ENCODE data around the gene TCF7L2. TPM values are rescaled to one million over a fixed set of nuclear protein-coding genes. Genes with fewer than 3 reads are reported as not detected.

The TCF7L2 gene
- total RNA-seq, 2 donors from 2014 or later, result 9.1 to 25.7 TPM

DNA sequence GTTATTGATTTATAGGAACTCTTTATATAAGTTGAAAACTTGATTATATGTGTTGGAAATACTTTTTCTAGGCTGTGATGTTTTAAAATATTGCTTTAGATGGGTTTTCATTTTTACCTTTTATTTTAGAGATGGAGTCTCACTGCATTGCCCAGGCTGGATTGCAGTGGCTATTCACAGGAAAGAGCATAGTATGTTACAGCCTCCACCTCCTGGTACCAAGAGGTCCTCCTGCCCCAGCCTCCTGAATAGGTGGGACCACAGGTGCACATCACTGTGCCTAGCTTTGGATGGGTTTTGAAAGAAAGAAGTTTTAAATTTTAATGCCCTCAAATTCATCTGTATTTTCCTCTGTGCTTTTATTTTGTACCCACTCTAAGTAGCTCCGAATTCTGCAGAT lies 105.4 kb downstream of the TCF7L2 start:
- no peak for TF ChIP-seq POLR2A (IDR thresholded peaks at IDR 0.05)
- TF ChIP-seq CTCF (IDR thresholded peaks at IDR 0.05), result no peak
- DNase-seq (no peak), ATAC-seq (no peak)
- H3K4me1 ChIP-seq, result peaks cover 29% of the 10 kb centered on the region
- WGBS, 2 donors, result 89 to 94% methylated on average over 1 of the region's 1 CpG
- no peak overlapping the region for H3K27ac ChIP-seq
- H3K27me3 ChIP-seq, result no peaks in the 10 kb centered on the region
- no peaks in the 10 kb centered on the region for H3K36me3 ChIP-seq (replicated peaks in 1 of 2; ENCODE audit: insufficient read depth in 1 of 2, low read depth in 2 of 2)
- H3K4me3 ChIP-seq, result no peak overlapping the region
- intact Hi-C loops (cut with DNase I), result no loop called here
- H3K9me3 ChIP-seq, result no peaks in the 10 kb centered on the region

DNA sequence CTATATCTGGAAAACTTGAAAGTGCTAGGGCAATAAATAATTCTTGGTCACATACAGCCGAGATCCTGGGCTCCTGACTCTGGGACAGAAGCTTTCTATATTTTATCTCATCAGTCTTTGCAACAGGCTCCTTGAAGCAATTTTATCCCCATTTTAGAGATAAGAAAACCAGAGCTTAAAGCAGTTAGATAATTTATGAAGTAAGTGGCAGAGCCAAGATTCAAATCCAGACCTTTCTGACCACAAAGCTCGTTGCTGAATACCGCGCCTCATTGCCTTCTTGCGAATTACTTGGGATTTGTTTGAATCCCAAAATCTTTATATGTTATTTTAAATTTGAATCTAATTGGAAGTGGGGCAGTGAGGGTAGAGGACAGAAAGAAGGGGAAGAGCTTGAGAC lies 106.0 kb downstream of the TCF7L2 start:
- H3K4me1 ChIP-seq, result peaks cover 35% of the 10 kb centered on the region
- 85 to 91% methylated on average over 5 of the region's 5 CpGs for WGBS, 2 donors
- no peak overlapping the region for H3K4me3 ChIP-seq
- no peaks in the 10 kb centered on the region for H3K9me3 ChIP-seq
- no peak for TF ChIP-seq CTCF (IDR thresholded peaks at IDR 0.05)
- TF ChIP-seq POLR2A (IDR thresholded peaks at IDR 0.05), result no peak
- DNase-seq, result no peak
- no peaks in the 10 kb centered on the region for H3K27me3 ChIP-seq
- no peaks in the 10 kb centered on the region for H3K36me3 ChIP-seq (replicated peaks in 1 of 2; ENCODE audit: insufficient read depth in 1 of 2, low read depth in 2 of 2)
- intact Hi-C loops (cut with DNase I), result no loop called here
- H3K27ac ChIP-seq, result no peak overlapping the region
- ATAC-seq, result no peak

- H3K27me3 ChIP-seq, result no peaks in the 10 kb centered on the region
- H3K9me3 ChIP-seq, result no peaks in the 10 kb centered on the region
- H3K4me1 ChIP-seq, result peaks cover 40% of the 10 kb centered on the region
- ATAC-seq (no peak), DNase-seq (no peak)
- no peak overlapping the region for H3K27ac ChIP-seq
- WGBS, 2 donors, result 80 to 85% methylated on average over 10 of the region's 10 CpGs
- no peak for TF ChIP-seq POLR2A (IDR thresholded peaks at IDR 0.05)
- no peak for TF ChIP-seq CTCF (IDR thresholded peaks at IDR 0.05)
- intact Hi-C loops (cut with DNase I), result no loop called here
- no peaks in the 10 kb centered on the region for H3K36me3 ChIP-seq (replicated peaks in 1 of 2; ENCODE audit: insufficient read depth in 1 of 2, low read depth in 2 of 2)
- no peak overlapping the region for H3K4me3 ChIP-seq
Observed at GRCh38 chr10:113056441-113057021, 106.5 kb downstream of the TCF7L2 start.

GRCh38 chr10:113057948-113058522 lies 108.0 kb downstream of the TCF7L2 start:
- H3K27me3 ChIP-seq, result no peaks in the 10 kb centered on the region
- H3K4me1 ChIP-seq, result peaks cover 42% of the 10 kb centered on the region
- H3K9me3 ChIP-seq, result no peaks in the 10 kb centered on the region
- WGBS, 2 donors, result 77 to 83% methylated on average over 6 of the region's 6 CpGs
- DNase-seq (no peak), ATAC-seq (no peak)
- TF ChIP-seq POLR2A (IDR thresholded peaks at IDR 0.05) (no peak), CTCF (IDR thresholded peaks at IDR 0.05) (no peak)
- no peak overlapping the region for H3K4me3 ChIP-seq
- intact Hi-C loops (cut with DNase I), result no loop called here
- peak overlapping the region in 3 of 4 donors; percentile 2 to 67 (median 64) for H3K27ac ChIP-seq
- H3K36me3 ChIP-seq (replicated peaks in 1 of 2; ENCODE audit: insufficient read depth in 1 of 2, low read depth in 2 of 2), result no peaks in the 10 kb centered on the region

Data from body of pancreas (tissue), 4 donors.